Vagina (tissue), 2 donors: ENCODE results near the gene SERPINA4. TPM values are rescaled to one million over a fixed set of nuclear protein-coding genes. Genes with fewer than 3 reads are reported as not detected.
"Not testable (repeated sequence)": the region's sequence is repeated elsewhere in the genome, so short reads cannot be mapped to it uniquely, and the experiment has no call there.

ENCODE experiments used
- DNase-seq, 2 donors: peaks; one replicate each; pipeline ENCODE4 v3.0.0-alpha.2; 2017; ENCODE audit errors: extremely low spot score in 2 of 2
- H3K27ac ChIP-seq: fragments of 200-600 bp; sonication (generic); one replicate; pipeline ENCODE4 v1.5.1; 2019
- H3K27me3 ChIP-seq: fragments of 200-600 bp; sonication (generic); one replicate; pipeline ENCODE4 v1.5.1; 2019
- H3K36me3 ChIP-seq, 2 donors: fragments of 200-600 bp; sonication (generic); one replicate each; pipeline ENCODE4 v1.5.1; 2017 to 2019
- H3K4me1 ChIP-seq: fragments of 200-600 bp; sonication (generic); one replicate; pipeline ENCODE4 v1.5.1; 2019
- H3K4me3 ChIP-seq, 2 donors: fragments of 200-600 bp; sonication (generic); 1 replicate in 1 of 2; 2 replicates in 1 of 2; pipeline ENCODE4 v1.5.1; 2016 to 2019
- H3K9me3 ChIP-seq: fragments of 200-600 bp; sonication (generic); one replicate; pipeline ENCODE4 v1.5.1; 2019
- POLR2A ChIP-seq, 2 donors: fragments of 450-650 bp; IDR thresholded peaks; one replicate each; pipeline ENCODE4 v1.6.1; 2017; ENCODE audit warnings: antibody characterized with exemption in 2 of 2, mild to moderate bottlenecking in 2 of 2, moderate library complexity in 2 of 2
- POLR2AphosphoS5 ChIP-seq, 2 donors: sonication (generic); formaldehyde crosslinking; IDR thresholded peaks; one replicate each; pipeline ENCODE4 v1.9.0; 2017; ENCODE audit warnings: antibody characterized with exemption in 2 of 2, mild to moderate bottlenecking in 2 of 2, low read depth in 1 of 2; ENCODE audit not compliant: insufficient read depth in 1 of 2
- intact Hi-C: fragments of 100-400 bp; cut with DNase I; formaldehyde crosslinking; loops from one replicate; pipeline ENCODE4 v1.15.1; 2023
- total RNA-seq: library from RNA; depleted of rRNA; stranded (reverse); fragments of >200 nt; gene quantifications from one replicate; pipeline ENCODE4 v1.2.3, GENCODE V29; 2016
- TF ChIP-seq, protein P1 (sequence below), 3 experiments: fragments of 450-650 bp in 2 of 3; fragments of 200-600 bp in 1 of 3; sonication (generic) in 1 of 3; IDR thresholded peaks; one replicate each; pipeline ENCODE4 v1.5.1; 2017 to 2019; ENCODE audit warnings: antibody characterized with exemption in 3 of 3, mild to moderate bottlenecking in 2 of 3, moderate library complexity in 2 of 3

Gene SERPINA4
- total RNA-seq, 1 donor from 2014 or later: not detected

DNA sequence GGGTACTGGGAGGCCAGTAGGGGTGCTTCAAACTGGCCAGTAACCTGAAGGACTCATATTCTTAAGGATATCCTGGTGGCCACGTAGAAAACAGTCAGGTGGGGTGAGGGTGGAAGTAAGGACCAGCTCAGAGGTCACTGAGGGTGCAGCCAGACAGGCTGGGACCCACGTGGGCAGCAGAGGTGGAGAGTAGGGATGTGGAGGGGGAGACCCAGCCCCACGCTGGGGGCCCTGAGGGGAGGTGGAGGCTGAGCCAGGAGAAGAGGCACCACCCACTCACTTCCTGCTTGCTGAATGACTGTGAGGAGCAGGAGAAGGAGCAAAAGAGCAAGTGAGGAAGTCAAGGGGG, 38.4 kb downstream of the SERPINA4 start:
- Histone ChIP-seq H3K4me3 (no peak overlapping the region), H3K9me3 (no peaks in the 10 kb centered on the region), H3K27ac (peak overlapping the region; percentile 83), H3K27me3 (no peaks in the 10 kb centered on the region), H3K36me3 (no peaks in the 10 kb centered on the region), H3K4me1 (peaks cover 53% of the 10 kb centered on the region)
- DNase-seq: no peak
- intact Hi-C loops: no loop called here
- TF ChIP-seq, protein P1, sequence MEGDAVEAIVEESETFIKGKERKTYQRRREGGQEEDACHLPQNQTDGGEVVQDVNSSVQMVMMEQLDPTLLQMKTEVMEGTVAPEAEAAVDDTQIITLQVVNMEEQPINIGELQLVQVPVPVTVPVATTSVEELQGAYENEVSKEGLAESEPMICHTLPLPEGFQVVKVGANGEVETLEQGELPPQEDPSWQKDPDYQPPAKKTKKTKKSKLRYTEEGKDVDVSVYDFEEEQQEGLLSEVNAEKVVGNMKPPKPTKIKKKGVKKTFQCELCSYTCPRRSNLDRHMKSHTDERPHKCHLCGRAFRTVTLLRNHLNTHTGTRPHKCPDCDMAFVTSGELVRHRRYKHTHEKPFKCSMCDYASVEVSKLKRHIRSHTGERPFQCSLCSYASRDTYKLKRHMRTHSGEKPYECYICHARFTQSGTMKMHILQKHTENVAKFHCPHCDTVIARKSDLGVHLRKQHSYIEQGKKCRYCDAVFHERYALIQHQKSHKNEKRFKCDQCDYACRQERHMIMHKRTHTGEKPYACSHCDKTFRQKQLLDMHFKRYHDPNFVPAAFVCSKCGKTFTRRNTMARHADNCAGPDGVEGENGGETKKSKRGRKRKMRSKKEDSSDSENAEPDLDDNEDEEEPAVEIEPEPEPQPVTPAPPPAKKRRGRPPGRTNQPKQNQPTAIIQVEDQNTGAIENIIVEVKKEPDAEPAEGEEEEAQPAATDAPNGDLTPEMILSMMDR (IDR thresholded peaks at IDR 0.05): no peak
- no peak for TF ChIP-seq POLR2A (IDR thresholded peaks at IDR 0.05)
- TF ChIP-seq POLR2AphosphoS5 (IDR thresholded peaks at IDR 0.05; ENCODE audit: insufficient read depth in 1 of 2, low read depth in 1 of 2): no peak

DNA sequence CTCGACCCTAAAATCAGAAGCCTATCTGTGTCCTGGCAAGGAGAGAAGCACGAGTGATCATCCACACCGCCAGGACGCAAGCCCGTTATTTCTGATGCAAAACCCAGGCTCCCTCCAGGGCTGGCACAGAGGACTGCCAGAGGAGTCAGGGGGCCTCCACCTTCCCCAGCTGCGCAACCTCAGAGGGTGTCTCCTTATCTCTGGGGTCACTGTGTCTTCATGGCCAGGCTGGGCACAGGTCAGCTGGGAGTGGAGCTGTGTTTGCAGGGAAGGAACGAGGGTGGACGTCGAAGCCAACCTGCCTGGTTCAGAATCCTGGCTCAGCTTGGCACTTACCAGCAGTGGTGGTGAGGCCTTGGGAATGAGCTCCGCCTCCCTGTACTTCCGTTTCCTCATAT, 38.9 kb downstream of the SERPINA4 start:
- Histone ChIP-seq H3K27me3 (no peaks in the 10 kb centered on the region), H3K9me3 (no peaks in the 10 kb centered on the region), H3K36me3 (no peaks in the 10 kb centered on the region), H3K4me1 (peaks cover 53% of the 10 kb centered on the region), H3K27ac (peak overlapping the region; percentile 83), H3K4me3 (no peak overlapping the region)
- intact Hi-C loops: no loop called here
- no peak for DNase-seq
- TF ChIP-seq, protein P1 (IDR thresholded peaks at IDR 0.05): no peak
- TF ChIP-seq POLR2AphosphoS5 (IDR thresholded peaks at IDR 0.05; ENCODE audit: insufficient read depth in 1 of 2, low read depth in 1 of 2) (no peak), POLR2A (IDR thresholded peaks at IDR 0.05) (no peak)

- H3K36me3 ChIP-seq: no peaks in the 10 kb centered on the region
- DNase-seq: peak in 1 of 2 donors; percentile 98
- H3K4me1 ChIP-seq: peaks cover 53% of the 10 kb centered on the region
- no peaks in the 10 kb centered on the region for H3K27me3 ChIP-seq
- no peak overlapping the region for H3K4me3 ChIP-seq
- H3K27ac ChIP-seq: peak overlapping the region; percentile 83
- TF ChIP-seq, protein P1 (IDR thresholded peaks at IDR 0.05): no peak
- TF ChIP-seq POLR2AphosphoS5 (IDR thresholded peaks at IDR 0.05; ENCODE audit: insufficient read depth in 1 of 2, low read depth in 1 of 2): peak; percentile 77 to 89
- intact Hi-C loops: no loop called here
- H3K9me3 ChIP-seq: no peaks in the 10 kb centered on the region
These were observed 40.7 kb downstream of the SERPINA4 start for GRCh38 chr14:94601884-94602391.

GRCh38 chr14:94602722-94603121, 41.5 kb downstream of the SERPINA4 start:
- Histone ChIP-seq H3K4me1 (peaks cover 53% of the 10 kb centered on the region), H3K27ac (peak overlapping the region; percentile 83), H3K9me3 (no peaks in the 10 kb centered on the region), H3K27me3 (no peaks in the 10 kb centered on the region), H3K36me3 (no peaks in the 10 kb centered on the region), H3K4me3 (no peak overlapping the region)
- no peak for DNase-seq
- TF ChIP-seq POLR2A (IDR thresholded peaks at IDR 0.05) (no peak), POLR2AphosphoS5 (IDR thresholded peaks at IDR 0.05; ENCODE audit: insufficient read depth in 1 of 2, low read depth in 1 of 2) (no peak)
- TF ChIP-seq, protein P1 (IDR thresholded peaks at IDR 0.05): no peak
- intact Hi-C loops: no loop called here

- H3K4me1 ChIP-seq: peaks cover 28% of the 10 kb centered on the region
- TF ChIP-seq POLR2AphosphoS5 (IDR thresholded peaks at IDR 0.05; ENCODE audit: insufficient read depth in 1 of 2, low read depth in 1 of 2) (no peak), POLR2A (IDR thresholded peaks at IDR 0.05) (no peak)
- TF ChIP-seq, protein P1 (IDR thresholded peaks at IDR 0.05): no peak
- no peaks in the 10 kb centered on the region for H3K27me3 ChIP-seq
- H3K27ac ChIP-seq: no peak overlapping the region
- no peaks in the 10 kb centered on the region for H3K36me3 ChIP-seq
- DNase-seq: no peak
- no peaks in the 10 kb centered on the region for H3K9me3 ChIP-seq
- H3K4me3 ChIP-seq: no peak overlapping the region
- intact Hi-C loops: no loop called here
These were observed 44.1 kb downstream of the SERPINA4 start for GRCh38 chr14:94605361-94605760.

DNA sequence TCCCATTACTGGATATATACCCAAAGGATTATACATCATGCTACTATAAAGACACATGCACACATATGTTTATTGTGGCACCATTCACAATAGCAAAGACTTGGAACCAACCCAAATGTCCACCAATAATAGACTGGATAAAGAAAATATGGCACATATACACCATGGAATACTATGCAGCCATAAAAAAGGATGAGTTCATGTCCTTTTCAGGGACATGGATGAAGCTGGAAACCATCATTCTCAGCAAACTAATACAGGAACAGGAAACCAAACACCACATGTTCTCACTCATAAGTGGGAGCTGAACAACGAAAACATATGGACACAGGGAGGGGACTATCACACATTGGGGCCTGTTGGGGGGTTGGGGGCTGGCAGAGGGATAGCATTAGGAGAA, 47.7 kb downstream of the SERPINA4 start:
- H3K4me3 ChIP-seq, DNase-seq, H3K27ac ChIP-seq, H3K36me3 ChIP-seq, H3K9me3 ChIP-seq, intact Hi-C loops, H3K27me3 ChIP-seq: not testable (repeated sequence)
- peaks cover 28% of the 10 kb centered on the region for H3K4me1 ChIP-seq
